Stimulated activated CD4-positive, alpha-beta T cell treated with anti-CD3 and anti-CD28 coated beads, Interleukin-1b, Interleukin-23, amount 100 ng/mL, for 24 hours (primary cell): ENCODE data around the gene CFHR2.
"Not testable (repeated sequence)": the region's sequence is repeated elsewhere in the genome, so short reads cannot be mapped to it uniquely, and the experiment has no call there.

Source experiments
- DNase-seq, 4 experiments: peaks; one replicate each; pipeline ENCODE4 v3.0.0-alpha.2; 2020; ENCODE audit warnings: low read depth in 4 of 4, low spot score in 1 of 4

The CFHR2 gene

DNA sequence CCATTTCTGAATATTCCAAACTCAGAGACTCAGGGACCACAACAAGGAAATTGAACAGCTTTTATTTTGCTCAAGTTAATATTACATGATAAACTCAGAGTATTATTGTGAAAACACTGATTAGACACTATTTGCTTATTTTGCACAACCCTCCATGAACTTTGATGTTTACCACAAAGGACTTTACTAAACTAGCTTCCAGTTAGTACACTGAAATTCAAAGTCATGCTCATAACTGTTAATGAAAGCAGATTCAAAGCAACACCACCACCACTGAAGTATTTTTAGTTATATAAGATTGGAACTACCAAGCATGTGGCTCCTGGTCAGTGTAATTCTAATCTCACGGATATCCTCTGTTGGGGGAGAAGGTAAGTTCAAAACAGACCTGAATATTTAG lies at the start of gene CFHR2:
Gene CFHR2, plus strand, starts transcription at position 171 of the 400 bp plus-strand sequence. Its CDS starts 143 bp downstream, at position 314.
- not testable (repeated sequence) for DNase-seq

DNA sequence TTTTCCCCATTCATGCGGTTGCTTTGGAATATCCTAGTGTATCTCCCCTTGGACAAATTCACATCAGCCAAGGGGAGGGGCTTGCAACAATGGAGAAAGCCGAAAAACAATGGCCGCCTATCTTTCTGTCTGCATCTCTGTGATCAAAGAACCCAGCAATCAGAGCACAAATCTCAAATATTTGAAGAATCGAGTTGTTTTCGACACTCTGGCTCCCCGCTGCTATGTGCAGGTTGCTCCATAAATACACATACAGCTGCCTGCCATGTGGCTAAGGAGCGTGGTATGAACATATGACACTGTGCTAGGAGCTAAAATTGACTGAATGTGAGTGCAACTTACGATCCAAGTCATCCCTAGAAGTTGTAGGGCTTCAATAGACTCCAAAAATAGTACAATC lies 47.2 kb upstream of the CFHR2 start:
- no peak for DNase-seq

DNA sequence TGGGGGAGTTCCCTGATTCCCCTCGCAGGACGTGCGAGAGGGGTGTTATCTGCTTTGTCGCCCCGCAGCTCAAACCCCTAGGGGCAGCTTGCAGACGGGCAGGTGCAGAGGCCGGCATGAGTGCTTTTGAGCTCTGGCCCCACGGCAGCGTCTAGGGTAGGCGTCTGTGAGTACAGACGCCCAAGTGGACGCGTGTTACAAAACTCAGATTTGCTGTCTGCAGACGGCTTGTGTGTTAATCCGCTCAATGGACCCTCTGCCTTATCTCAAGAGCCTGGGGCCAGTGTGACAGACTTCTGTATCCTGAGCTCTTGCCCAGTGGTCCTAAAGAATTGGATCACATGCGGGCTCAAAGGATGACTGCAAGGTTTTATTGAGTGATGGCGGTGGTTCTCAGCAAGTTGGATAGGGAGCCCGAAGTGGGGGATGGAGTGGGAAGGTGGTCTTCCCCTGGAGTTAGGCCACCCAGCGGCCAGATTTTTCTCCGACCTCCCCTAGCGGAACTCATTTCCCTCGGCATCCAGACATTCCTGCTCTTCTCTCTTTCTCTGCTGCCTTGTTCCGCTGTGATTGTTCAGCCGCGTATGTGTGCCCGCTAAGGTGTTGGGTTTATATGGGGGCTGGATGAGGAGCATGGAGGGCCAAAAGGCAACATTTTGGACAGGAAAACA lies 46.2 kb upstream of the CFHR2 start:
- no peak for DNase-seq

DNA sequence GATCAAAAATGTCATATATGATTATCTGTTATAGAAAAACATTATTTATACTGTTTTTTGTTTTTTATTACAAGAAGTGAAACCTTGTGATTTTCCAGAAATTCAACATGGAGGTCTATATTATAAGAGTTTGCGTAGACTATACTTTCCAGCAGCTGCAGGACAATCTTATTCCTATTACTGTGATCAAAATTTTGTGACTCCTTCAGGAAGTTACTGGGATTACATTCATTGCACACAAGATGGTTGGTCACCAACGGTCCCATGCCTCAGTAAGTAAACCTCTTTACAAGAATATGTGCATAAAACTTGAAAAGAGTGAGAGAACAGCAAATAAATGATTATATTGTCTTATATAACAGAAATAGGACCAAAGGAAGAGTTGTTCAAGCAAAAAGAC lies 41.2 kb upstream of the CFHR2 start:
- no peak for DNase-seq

DNA sequence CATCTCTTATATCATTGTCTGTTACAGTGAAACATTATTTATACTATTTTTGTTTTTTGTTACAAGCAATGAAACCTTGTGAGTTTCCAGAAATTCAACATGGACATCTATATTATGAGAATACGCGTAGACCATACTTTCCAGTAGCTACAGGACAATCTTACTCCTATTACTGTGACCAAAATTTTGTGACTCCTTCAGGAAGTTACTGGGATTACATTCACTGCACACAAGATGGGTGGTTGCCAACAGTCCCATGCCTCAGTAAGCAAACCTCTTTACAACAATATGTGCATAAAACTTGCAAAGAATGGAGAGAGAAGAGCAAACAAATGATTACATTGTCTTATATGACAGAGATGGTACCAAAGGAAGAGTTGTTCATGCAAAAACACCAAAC lies 33.3 kb upstream of the CFHR2 start:
- no peak for DNase-seq

DNA sequence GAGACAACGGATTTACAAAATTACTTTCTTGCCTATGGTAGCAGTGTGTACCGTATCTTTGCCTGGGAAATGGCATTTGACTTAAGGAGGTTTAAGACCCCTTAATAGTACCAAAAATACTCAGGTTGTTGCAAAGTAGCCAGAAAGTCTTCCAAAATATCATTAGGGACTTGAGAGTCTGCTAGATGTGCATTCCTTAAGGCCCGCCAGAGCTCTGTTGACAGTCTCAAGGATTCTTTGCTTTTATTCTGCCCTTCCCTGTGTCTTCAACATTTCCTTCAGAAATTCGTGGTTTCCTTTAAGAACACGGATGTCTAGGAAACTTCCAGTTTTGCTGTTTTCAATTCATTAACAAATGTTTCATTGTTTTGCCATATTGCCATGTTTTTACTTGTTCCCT lies 31.3 kb upstream of the CFHR2 start:
- DNase-seq: not testable (repeated sequence)

DNA sequence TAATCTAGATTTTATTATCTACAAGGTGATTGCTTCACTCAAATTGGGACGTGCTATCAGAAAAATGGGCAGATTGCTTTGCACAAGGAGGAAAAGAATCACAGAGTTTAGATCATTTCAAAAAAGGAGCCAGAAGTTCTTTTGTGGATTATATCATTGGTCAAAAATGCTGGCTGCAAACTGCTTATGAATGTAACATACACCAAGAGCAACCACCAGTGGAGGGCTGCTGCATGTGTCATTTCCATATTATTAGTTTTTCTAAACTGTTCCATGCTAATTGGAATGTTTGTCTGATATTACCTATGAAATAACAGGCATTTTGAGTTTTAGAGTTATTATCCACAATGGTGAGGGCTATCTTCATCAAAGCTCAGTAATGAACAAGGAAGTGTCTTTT lies 16.7 kb upstream of the CFHR2 start:
- DNase-seq: not testable (repeated sequence)

DNA sequence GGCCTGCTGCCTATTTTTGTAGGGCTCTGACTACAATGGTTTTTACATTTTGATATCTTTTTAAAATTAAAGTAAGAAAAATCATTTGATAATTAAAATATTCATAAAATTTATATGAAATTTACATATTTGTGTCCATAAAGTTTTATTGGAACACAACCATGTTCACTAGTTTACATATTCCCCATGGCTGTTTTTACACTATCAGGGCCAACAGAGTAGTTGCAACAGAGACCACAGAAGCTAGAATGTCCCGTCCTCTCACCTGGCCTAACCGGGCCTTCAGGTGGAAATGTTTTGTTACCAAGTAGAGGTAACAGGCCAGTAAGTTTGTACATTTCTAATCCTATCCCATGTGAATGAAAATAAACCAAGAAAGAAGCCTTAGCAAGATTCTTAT lies 10.7 kb upstream of the CFHR2 start:
- not testable (repeated sequence) for DNase-seq

DNA sequence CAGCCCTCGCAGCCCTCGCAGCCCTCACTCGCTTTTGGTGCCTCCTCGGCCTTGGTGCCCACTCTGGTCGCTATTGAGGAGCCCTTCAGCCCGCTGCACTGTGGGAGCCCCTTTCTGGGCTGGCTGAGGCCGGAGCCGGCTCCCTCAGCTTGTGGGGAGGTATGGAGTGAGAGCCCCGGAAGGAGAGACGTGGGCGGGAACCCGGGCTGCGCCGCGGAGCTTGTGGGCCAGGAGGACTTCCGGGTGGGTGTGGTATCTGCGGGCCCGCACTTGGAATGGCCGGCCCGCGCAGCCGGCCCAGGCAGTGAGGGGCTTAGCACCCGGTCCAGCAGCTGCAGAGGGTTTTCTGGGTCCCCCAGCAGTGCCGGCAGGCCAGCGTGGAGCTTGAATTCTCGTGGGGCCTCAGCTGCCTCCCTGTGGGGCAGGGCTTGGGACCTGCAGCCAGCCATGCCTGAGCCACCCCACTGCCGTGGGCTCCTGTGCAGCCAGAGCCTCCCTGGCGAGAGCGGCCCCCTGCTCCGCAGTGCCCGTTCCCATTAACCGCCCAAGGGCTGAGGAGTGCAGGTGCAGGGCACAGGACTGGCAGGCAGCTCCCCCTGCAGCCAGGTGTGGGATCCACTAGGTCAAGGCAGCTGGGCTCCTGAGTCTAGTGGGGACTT lies 9.9 kb upstream of the CFHR2 start:
- DNase-seq: no peak

DNA sequence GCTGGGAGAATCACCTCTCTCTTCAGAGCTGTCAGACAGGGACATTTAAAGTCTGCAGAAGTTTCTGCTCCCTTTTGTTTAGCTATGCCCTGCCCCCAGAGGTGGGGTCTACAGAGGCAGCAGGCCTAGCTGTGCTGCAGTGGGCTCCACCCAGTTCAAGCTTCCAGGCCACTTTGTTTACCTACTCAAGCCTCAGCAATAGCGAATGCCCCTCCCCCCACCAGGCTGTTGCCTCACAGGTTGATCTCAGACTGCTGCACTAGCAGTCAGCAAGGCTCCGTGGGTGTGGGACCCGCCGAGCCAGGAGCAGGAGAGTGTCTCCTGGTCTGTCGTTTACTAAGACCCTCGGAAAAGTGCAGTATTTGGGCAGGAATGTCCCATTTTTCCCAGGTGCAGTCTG lies 2.1 kb upstream of the CFHR2 start:
- not testable (repeated sequence) for DNase-seq

DNA sequence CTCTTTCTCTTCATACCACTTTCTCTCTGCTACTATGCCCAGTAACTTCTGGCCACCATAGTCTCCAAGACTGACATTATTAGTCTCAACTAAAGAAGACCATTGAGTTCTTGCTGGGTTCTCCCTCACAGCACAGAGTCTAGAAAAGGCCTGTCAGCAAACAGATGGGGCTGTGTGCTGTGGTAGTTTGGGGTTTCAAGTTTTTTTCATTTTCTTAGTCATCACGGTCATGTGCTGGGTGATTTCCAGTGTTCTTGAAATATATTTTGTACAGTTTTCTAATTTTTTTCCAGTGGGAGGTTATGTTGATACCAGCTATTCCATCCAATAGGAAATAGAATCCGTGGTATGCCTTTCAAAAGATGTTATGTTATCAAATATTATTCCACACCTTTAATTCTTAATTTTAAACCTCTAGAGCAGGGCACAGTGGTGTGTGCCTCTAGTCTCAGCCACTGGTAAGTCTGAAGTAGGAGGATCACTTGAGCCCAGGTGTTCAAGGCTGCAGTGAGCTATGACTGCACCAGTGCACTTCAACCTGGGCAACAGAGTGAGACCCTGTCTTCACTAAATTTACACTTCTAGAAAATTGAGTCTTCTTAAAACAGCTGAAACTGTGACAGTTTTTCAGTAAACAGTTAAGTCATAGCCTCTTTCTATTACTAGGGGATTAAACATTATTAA lies 8.3 kb downstream of the CFHR2 start:
- DNase-seq: no peak

DNA sequence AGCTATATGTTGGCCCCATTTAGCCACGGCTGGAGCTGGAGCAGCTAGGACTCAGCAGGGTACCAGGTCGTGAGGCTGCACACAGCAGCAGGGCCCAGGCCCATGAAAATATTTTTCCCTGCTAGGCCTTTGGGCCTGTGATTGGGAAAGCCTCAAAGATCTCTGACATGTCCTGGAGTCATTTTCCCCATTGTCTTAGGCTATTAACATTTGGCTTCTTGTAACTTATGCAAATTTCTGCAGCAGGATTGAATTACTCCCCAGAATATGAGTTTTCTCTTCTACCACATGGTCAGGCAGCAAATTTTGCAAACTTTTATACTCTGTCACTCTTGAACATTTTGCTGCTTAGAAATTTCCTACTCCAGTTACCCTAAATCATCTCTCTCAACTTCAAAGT lies 11.2 kb downstream of the CFHR2 start:
- no peak for DNase-seq

DNA sequence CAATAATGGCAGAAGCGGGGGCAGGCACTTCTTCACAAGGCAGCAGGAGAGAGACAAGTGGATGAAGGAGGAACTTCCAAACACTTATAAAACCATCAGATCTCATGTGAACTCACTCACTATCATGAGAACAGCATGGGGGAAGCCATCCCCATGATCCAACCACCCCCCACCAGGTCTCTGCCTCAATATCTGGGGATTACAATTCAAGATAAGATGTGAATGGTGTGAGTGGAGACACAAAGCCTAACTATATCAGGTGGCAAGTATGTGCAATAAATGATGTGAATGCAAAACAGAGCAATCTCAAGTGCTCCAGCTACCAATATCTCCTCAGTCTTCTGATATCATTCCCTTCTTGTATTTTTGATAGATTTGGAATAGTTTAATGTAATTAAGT lies 12.4 kb downstream of the CFHR2 start:
- DNase-seq: no peak

DNA sequence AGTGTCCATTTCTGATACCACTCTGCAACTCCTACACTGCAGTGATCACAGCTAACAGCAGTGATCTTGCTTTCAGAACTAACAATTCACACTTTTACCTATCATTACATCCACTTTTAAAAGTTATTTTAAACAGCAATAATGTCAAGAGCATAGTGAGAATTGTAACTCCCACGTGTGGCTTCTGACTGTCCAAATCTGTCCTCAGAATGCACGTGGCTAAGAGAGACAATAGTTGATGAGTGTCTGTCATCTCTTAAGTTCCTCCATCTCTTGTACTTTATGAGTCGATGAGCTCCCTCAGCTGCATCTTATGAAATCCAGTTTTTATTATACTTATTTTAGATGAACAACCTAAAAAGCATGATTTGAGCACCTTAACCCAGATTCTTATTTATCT lies 17.3 kb downstream of the CFHR2 start:
- no peak for DNase-seq

DNA sequence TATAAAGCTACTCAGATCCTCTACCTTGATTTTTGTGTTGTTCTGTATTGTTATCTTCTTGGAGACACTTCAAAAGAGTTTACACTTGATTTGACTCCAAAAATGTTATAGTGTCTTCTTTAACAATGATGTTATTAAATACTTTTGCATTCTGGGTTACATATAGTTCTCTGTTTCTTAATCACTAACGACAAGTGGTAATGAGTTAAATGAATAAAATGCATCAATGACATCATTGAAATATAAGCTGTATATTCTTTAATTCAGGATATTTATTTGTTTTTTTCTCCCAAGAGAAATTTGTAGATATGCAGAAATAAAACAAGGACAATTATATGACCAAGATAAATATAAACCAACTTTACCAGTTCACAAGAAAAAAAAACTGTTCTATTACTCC lies 26.6 kb downstream of the CFHR2 start:
- DNase-seq: no peak

DNA sequence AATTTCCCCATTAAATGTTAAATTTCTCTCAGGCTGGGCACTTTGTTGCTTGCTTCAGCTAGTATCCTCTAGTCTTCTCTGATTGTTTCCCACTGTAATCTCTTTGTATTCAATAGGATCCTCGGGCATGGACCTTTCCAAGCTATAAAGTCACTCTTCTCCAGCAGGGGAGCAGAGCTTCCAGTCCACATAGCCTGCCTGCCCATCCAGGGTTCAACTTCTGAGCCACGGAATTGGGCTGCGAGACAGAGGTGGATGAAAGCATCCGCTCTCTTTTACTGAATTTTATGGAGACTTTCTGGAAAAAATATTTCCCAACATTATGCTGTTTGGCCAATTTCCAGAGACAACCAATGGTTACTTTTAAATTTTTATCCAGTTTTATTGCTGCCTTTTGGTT lies 32.7 kb downstream of the CFHR2 start:
- DNase-seq: no peak

DNA sequence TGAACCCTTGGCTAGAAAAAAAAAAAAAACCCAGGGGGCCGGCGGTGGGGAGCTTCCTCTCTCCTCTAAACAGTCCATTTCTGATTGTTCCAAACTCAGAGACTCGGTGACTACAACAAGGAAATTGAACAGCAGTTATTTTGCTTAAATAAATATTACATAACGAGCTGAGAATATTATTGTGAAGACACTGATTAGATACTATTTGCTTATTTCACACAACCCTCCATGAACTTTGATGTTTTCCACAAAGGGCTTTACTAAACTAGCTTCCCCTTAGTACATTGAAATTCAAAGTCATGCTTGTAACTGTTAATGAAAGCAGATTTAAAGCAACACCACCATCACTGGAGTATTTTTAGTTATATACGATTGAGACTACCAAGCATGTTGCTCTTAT lies 33.7 kb downstream of the CFHR2 start, which contains the start of gene CFHR5:
Gene CFHR5, plus strand, starts transcription at position 279 of the 400 bp plus-strand sequence. Its CDS starts 109 bp downstream, at position 388.
- DNase-seq: no peak

DNA sequence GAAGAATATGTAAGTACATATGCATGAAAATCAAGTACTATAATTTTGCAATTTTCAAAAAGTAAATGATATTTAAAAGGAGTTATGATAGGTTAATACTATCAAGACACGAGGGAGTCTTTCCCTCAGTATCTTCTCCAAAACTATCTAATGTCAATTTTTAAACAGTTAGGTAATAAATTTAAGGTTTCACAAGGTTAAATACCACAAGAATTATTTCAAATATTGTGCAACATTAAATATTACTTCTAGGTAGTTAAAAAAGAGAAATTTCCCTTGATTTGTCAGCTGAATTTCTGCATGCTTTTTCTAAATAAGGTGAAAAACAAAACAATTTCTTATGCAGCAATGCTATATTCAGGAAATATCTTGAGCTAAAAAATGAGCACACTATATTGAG lies 37.3 kb downstream of the CFHR2 start:
- no peak for DNase-seq

DNA sequence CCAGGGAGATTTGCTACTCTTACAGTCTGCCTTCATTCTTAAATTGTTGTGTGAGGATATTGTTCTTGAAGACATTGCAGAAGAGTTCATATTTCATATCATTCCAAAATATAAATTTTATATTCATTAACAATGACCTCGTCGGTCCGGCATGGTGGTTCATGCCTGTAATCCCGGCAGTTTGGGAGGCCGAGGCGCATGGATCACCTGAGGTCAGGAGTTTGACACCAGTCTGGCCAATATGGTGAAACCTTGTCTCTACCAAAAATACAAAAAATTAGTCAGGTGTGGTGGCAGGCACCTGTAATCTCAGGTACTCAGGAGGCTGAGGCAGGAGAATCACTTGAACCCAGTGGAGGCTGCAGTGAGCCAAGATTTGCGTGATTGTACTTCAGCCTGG lies 38.7 kb downstream of the CFHR2 start:
- DNase-seq: not testable (repeated sequence)

DNA sequence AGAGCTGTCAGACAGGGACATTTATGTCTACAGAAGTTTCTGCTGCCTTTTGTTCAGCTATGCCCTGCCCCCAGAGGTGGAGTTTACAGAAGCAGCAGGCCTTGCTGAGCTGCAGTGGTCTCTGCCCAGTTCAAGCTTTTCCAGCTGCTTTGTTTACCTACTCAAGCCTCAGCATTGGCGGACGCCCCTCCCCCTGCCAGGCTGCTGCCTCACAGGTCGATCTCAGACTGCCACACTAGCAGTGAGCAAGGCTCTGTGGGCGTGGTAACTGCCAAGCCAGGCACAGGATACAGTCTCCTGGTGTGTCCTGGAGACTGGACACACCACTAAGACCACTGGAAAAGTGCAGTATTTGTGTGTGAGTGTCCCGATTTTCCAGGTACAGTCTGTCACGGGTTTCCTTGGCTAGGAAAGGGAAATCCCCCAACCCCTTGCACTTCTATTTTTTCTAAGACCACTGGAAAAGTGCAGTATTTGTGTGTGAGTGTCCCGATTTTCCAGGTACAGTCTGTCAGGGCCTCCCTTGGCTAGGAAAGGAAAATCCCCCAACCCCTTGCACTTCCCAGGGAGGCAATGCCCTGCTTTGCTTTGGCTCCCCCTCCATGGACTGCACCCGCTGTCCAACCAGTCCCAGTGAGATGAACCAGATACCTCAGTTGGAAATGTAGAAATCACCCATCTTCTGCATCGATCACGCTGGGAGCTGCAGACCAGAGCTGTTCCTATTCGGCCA lies 48.5 kb downstream of the CFHR2 start:
- not testable (repeated sequence) for DNase-seq

DNA sequence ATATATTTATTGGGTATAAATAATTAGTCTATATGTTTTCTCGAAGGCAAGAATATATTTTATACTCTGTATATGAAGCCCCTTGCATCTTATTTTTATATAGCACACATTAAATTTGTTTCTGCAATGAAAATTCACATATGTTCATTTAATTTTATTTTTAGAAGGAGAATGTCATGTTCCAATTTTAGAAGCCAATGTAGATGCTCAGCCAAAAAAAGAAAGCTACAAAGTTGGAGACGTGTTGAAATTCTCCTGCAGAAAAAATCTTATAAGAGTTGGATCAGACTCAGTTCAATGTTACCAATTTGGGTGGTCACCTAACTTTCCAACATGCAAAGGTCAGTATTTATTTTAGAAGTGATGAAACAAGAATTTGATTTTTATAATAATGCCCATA lies 50.4 kb downstream of the CFHR2 start:
- no peak for DNase-seq

DNA sequence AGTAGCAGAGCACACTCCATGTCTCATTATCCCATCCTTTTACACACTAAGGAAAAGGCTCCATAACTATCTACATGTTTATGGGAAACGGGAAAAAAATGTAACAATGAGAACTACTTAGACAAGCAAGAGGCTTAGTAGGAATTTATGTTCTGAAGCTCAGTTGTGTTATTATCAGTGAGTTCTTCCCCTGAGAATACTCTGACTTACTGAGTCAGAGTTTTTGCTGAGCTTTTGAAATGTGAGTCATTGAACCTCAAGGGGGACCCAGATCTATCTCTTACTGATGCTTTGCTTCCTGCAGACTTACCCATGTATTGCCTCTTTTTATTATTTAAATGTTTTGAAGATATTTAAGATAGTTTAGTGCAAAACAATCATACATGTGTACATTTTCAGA lies 53.9 kb downstream of the CFHR2 start:
- no peak for DNase-seq
